G401 (cell line): Measurements from ENCODE around the gene RLN3. TPM values are rescaled to one million over a fixed set of nuclear protein-coding genes. Genes with fewer than 3 reads are reported as not detected.
"Not testable (repeated sequence)": the region's sequence is repeated elsewhere in the genome, so short reads cannot be mapped to it uniquely, and the experiment has no call there.

Experiments
- DNase-seq: peaks from one replicate; pipeline ENCODE4 v3.0.0-alpha.2; 2015; ENCODE audit warnings: low spot score
- in situ Hi-C: cut with HindIII; loops from 2 replicates; pipeline ENCODE4 v1.10.0; 2016; ENCODE audit warnings: low sequenced_read_pairs, mixed read lengths
- total RNA-seq: library from RNA; depleted of rRNA; stranded (reverse); fragments of >200 nt; shearing (Covaris generic); gene quantifications from 2 replicates; pipeline ENCODE4 v1.2.3, GENCODE V29; 2014

RLN3 gene
- total RNA-seq, 1 experiment from 2014 or later = not detected

GRCh38 chr19:14015524-14016035 lies 12.4 kb upstream of the RLN3 start:
- in situ Hi-C loops = no loop called here
- DNase-seq = no peak

GRCh38 chr19:14019100-14019499 lies 8.8 kb upstream of the RLN3 start:
- DNase-seq = no peak
- in situ Hi-C loops = no loop called here

- DNase-seq, in situ Hi-C loops: not testable (repeated sequence)
Observed at GRCh38 chr19:14019739-14020138, 8.2 kb upstream of the RLN3 start.

GRCh38 chr19:14021474-14021873 lies 6.5 kb upstream of the RLN3 start:
- no peak for DNase-seq

GRCh38 chr19:14022469-14022868 lies 5.5 kb upstream of the RLN3 start:
- DNase-seq = no peak
- in situ Hi-C loops = no loop called here

More at GRCh38 chr19:14021474-14021873, 6.5 kb upstream of the RLN3 start:
- in situ Hi-C loops = no loop called here

GRCh38 chr19:14023404-14024235 lies 4.3 kb upstream of the RLN3 start:
- DNase-seq = peak; percentile 23
- in situ Hi-C loops = no loop called here

GRCh38 chr19:14026652-14027192 lies 1.2 kb upstream of the RLN3 start:
- DNase-seq, in situ Hi-C loops: not testable (repeated sequence)

GRCh38 chr19:14028901-14029300 lies 953 bp downstream of the RLN3 start:
- in situ Hi-C loops = no loop called here
- no peak for DNase-seq

- in situ Hi-C loops = no loop called here
- no peak for DNase-seq
Observed at GRCh38 chr19:14030997-14031718, 3.2 kb downstream of the RLN3 start.

GRCh38 chr19:14031719-14032480 lies 4.0 kb downstream of the RLN3 start, which contains the start of gene IL27RA:
TSS of gene IL27RA (plus strand) at chr19:14031762. CDS start at chr19:14031873, 111 bp downstream.
- in situ Hi-C loops = no loop called here
- DNase-seq = peak; percentile 59

GRCh38 chr19:14033946-14034345 lies 6.0 kb downstream of the RLN3 start:
- in situ Hi-C loops = no loop called here
- no peak for DNase-seq

GRCh38 chr19:14035159-14035558 lies 7.2 kb downstream of the RLN3 start:
- DNase-seq, in situ Hi-C loops: not testable (repeated sequence)

GRCh38 chr19:14035706-14036105 lies 7.8 kb downstream of the RLN3 start:
- in situ Hi-C loops = no loop called here
- DNase-seq = no peak

GRCh38 chr19:14039181-14039580 lies 11.2 kb downstream of the RLN3 start:
- DNase-seq = no peak
- in situ Hi-C loops = no loop called here

GRCh38 chr19:14042659-14043608 lies 15.0 kb downstream of the RLN3 start:
- peak; percentile 83 for DNase-seq
- in situ Hi-C loops = not testable (repeated sequence)

GRCh38 chr19:14047866-14048265 lies 19.9 kb downstream of the RLN3 start:
- in situ Hi-C loops, DNase-seq: not testable (repeated sequence)

- no peak for DNase-seq
- in situ Hi-C loops = no loop called here
Observed at GRCh38 chr19:14048443-14049153, 20.6 kb downstream of the RLN3 start.
